WTC11 (cell line): ENCODE data around the gene ZC2HC1C. TPM values are rescaled to one million over a fixed set of nuclear protein-coding genes. Genes with fewer than 3 reads are reported as not detected.

Source experiments
- ATAC-seq: fragments of 200-7000 bp; cut with Tn5 transposase; 2 replicates; pipeline ENCODE4 v1.10.0; 2021; ENCODE audit warnings: mild to moderate bottlenecking, moderate library complexity
- CTCF ChIA-PET: fragments of 300-600 bp; sonication (Branson Sonifier 250); formaldehyde crosslinking; loops from one replicate; lab custom pipeline; 2021; ENCODE audit warnings: antibody characterized with exemption; lab: Charles Lee
- POLR2A ChIA-PET: fragments of 350-600 bp; sonication (Branson Sonifier 250); formaldehyde crosslinking; loops from one replicate; lab custom pipeline; 2021; ENCODE audit warnings: antibody characterized with exemption; lab: Charles Lee
- DNase-seq: peaks from one replicate; pipeline ENCODE4 v3.0.0; 2021; ENCODE audit warnings: low spot score
- H3K27ac Mint-ChIP-seq: 2 replicates; pipeline ENCODE4 v1.8.0; 2021; ENCODE audit warnings: mixed read lengths
- H3K27me3 Mint-ChIP-seq: 2 replicates; pipeline ENCODE4 v1.8.0; 2021; ENCODE audit warnings: low read depth, mild to moderate bottlenecking, moderate library complexity, mixed read lengths
- H3K36me3 Mint-ChIP-seq: 2 replicates; pipeline ENCODE4 v1.8.0; 2021; ENCODE audit warnings: mixed read lengths
- H3K4me1 Mint-ChIP-seq: 2 replicates; pipeline ENCODE4 v1.8.0; 2022; ENCODE audit warnings: mixed read lengths
- H3K4me3 Mint-ChIP-seq: 2 replicates; pipeline ENCODE4 v1.8.0; 2021; ENCODE audit warnings: mild to moderate bottlenecking, moderate library complexity, mixed read lengths
- H3K9me3 Mint-ChIP-seq: 2 replicates; pipeline ENCODE4 v1.8.0; 2021; ENCODE audit warnings: mixed read lengths
- E2F4 ChIP-seq: sonication (generic); formaldehyde crosslinking; IDR thresholded peaks from 2 replicates; pipeline ENCODE4 v1.8.1; 2022; ENCODE audit warnings: low read depth, mild to moderate bottlenecking, moderate library complexity, missing genetic modification reagents, borderline replicate concordance
- EMX1 ChIP-seq: fragments of 250-450 bp; sonication (Bioruptor Pico); IDR thresholded peaks from 2 replicates; pipeline ENCODE4 v1.8.0; 2021; ENCODE audit warnings: mild to moderate bottlenecking
- ERG ChIP-seq: fragments of 250-450 bp; sonication (Bioruptor Pico); IDR thresholded peaks from 2 replicates; pipeline ENCODE4 v1.8.0; 2021; ENCODE audit warnings: mild to moderate bottlenecking
- FOXP4 ChIP-seq: sonication (generic); formaldehyde crosslinking; IDR thresholded peaks from 2 replicates; pipeline ENCODE4 v1.8.0; 2022; ENCODE audit warnings: mild to moderate bottlenecking, missing genetic modification reagents
- HMGA2 ChIP-seq: fragments of 250-450 bp; sonication (Bioruptor Pico); IDR thresholded peaks from 2 replicates; pipeline ENCODE4 v1.4.0; 2021; ENCODE audit warnings: mild to moderate bottlenecking, moderate library complexity
- IRF1 ChIP-seq: sonication (generic); formaldehyde crosslinking; IDR thresholded peaks from 2 replicates; pipeline ENCODE4 v1.8.0; 2023; ENCODE audit warnings: missing genetic modification reagents
- KAT7 ChIP-seq: sonication (generic); formaldehyde crosslinking; IDR thresholded peaks from 2 replicates; pipeline ENCODE4 v1.8.1; 2023; ENCODE audit warnings: missing genetic modification reagents, mild to moderate bottlenecking, borderline replicate concordance
- MLX ChIP-seq: sonication (generic); formaldehyde crosslinking; IDR thresholded peaks from 2 replicates; pipeline ENCODE4 v1.8.1; 2023; ENCODE audit warnings: mild to moderate bottlenecking, missing genetic modification reagents, moderate library complexity
- MXD4 ChIP-seq: fragments of 250-450 bp; sonication (Bioruptor Pico); IDR thresholded peaks from 2 replicates; pipeline ENCODE4 v1.8.0; 2021; ENCODE audit warnings: mild to moderate bottlenecking, moderate library complexity, borderline replicate concordance
- NR1H2 ChIP-seq: sonication (generic); formaldehyde crosslinking; IDR thresholded peaks from 2 replicates; pipeline ENCODE4 v1.9.0; 2021; ENCODE audit warnings: mild to moderate bottlenecking, moderate library complexity, missing genetic modification reagents
- NR2C2 ChIP-seq: sonication (generic); formaldehyde crosslinking; IDR thresholded peaks from 2 replicates; pipeline ENCODE4 v1.8.0; 2022; ENCODE audit warnings: mild to moderate bottlenecking, missing genetic modification reagents
- PREB ChIP-seq: sonication (generic); formaldehyde crosslinking; IDR thresholded peaks from 2 replicates; pipeline ENCODE4 v1.8.1; 2022; ENCODE audit warnings: mild to moderate bottlenecking, missing genetic modification reagents, moderate library complexity, borderline replicate concordance
- RORB ChIP-seq: fragments of 250-450 bp; sonication (Bioruptor Pico); IDR thresholded peaks from 2 replicates; pipeline ENCODE4 v1.9.0; 2021; ENCODE audit warnings: mild to moderate bottlenecking
- TEAD4 ChIP-seq: sonication (generic); formaldehyde crosslinking; IDR thresholded peaks from 2 replicates; pipeline ENCODE4 v1.8.0; 2022; ENCODE audit warnings: mild to moderate bottlenecking, missing genetic modification reagents
- USF2 ChIP-seq: sonication (generic); formaldehyde crosslinking; IDR thresholded peaks from 2 replicates; pipeline ENCODE4 v1.8.1; 2023; ENCODE audit warnings: mild to moderate bottlenecking, missing genetic modification reagents, moderate library complexity
- ZMAT4 ChIP-seq: fragments of 250-450 bp; sonication (Bioruptor Pico); IDR thresholded peaks from 2 replicates; pipeline ENCODE4 v1.9.0; 2021; ENCODE audit warnings: mild to moderate bottlenecking
- ZNF138 ChIP-seq: sonication (generic); formaldehyde crosslinking; conservative IDR thresholded peaks from 2 replicates; pipeline ENCODE4 v1.8.1; 2022; ENCODE audit warnings: mild to moderate bottlenecking, moderate library complexity, missing genetic modification reagents
- ZNF263 ChIP-seq: sonication (generic); formaldehyde crosslinking; IDR thresholded peaks from 2 replicates; pipeline ENCODE4 v1.8.1; 2022; ENCODE audit warnings: low read depth, mild to moderate bottlenecking, moderate library complexity, missing genetic modification reagents
- ZNF281 ChIP-seq: sonication (generic); formaldehyde crosslinking; IDR thresholded peaks from 2 replicates; pipeline ENCODE4 v1.8.0; 2023; ENCODE audit warnings: mild to moderate bottlenecking, missing genetic modification reagents
- ZNF396 ChIP-seq: fragments of 250-450 bp; sonication (Bioruptor Pico); IDR thresholded peaks from 2 replicates; pipeline ENCODE4 v1.8.0; 2021; ENCODE audit warnings: mild to moderate bottlenecking, moderate library complexity, borderline replicate concordance
- ZSCAN18 ChIP-seq: fragments of 250-450 bp; sonication (Bioruptor Pico); IDR thresholded peaks from 2 replicates; pipeline ENCODE4 v2.1.2; 2022; ENCODE audit warnings: mild to moderate bottlenecking, moderate library complexity
- total RNA-seq: library from RNA; stranded (reverse); gene quantifications from 3 replicates; pipeline ENCODE4 v1.2.3, GENCODE V29; 2021

ZC2HC1C gene
- total RNA-seq, 1 experiment from 2014 or later: 1.6 TPM

- TF ChIP-seq MXD4 (CRISPR knock-in tag) (no peak), MLX (CRISPR knock-in tag) (no peak), FOXP4 (CRISPR knock-in tag) (no peak)
Measured at GRCh38 chr14:75047506-75047905, 21.9 kb upstream of the ZC2HC1C start (continued).

GRCh38 chr14:75048101-75048500 lies 21.3 kb upstream of the ZC2HC1C start:
- Mint-ChIP-seq H3K36me3 (peaks cover 8% of the 10 kb centered on the region), H3K27ac (no peak overlapping the region), H3K9me3 (no peaks in the 10 kb centered on the region), H3K4me3 (no peak overlapping the region), H3K27me3 (no peaks in the 10 kb centered on the region), H3K4me1 (peaks cover 8% of the 10 kb centered on the region; the same call in 1 of the 2 replicates)
- no peak for DNase-seq
- ChIA-PET POLR2A (no interaction called here), CTCF (interaction anchor here (1.4 kb wide), 1 partner anchor 187 kb away, joined by 3 read pairs; no protein-coding TSS in a partner anchor)
- ATAC-seq: no peak
- TF ChIP-seq ERG (CRISPR knock-in tag) (no peak), NR1H2 (CRISPR knock-in tag) (no peak), IRF1 (CRISPR knock-in tag) (no peak), PREB (CRISPR knock-in tag) (no peak), E2F4 (CRISPR knock-in tag) (no peak), ZNF396 (CRISPR knock-in tag) (no peak), ZNF263 (CRISPR knock-in tag) (no peak), USF2 (no peak), ZMAT4 (CRISPR knock-in tag) (no peak), NR2C2 (CRISPR knock-in tag) (no peak), ZNF281 (CRISPR knock-in tag) (no peak), RORB (CRISPR knock-in tag) (no peak), HMGA2 (no peak), ZSCAN18 (CRISPR knock-in tag) (no peak), TEAD4 (CRISPR knock-in tag) (no peak), ZNF138 (CRISPR knock-in tag) (no peak), KAT7 (CRISPR knock-in tag) (no peak), EMX1 (CRISPR knock-in tag) (no peak)
- TF ChIP-seq, all 79 proteins: peak for 0
